GM19043 (cell line): Measurements from ENCODE around the gene TRAK1.

Source experiments
- ATAC-seq: cut with Tn5 transposase; IDR thresholded peaks from one replicate; pipeline ENCODE4 v1.9.1; 2021; ENCODE audit warnings: low read depth; ENCODE audit not compliant: unreplicated experiment

Gene TRAK1

GRCh38 chr3:42194943-42195510 lies 103.9 kb downstream of the TRAK1 start:
- no peak for ATAC-seq

- ATAC-seq, result peak; percentile 73
Measured at GRCh38 chr3:42195879-42196330, 104.7 kb downstream of the TRAK1 start.

DNA sequence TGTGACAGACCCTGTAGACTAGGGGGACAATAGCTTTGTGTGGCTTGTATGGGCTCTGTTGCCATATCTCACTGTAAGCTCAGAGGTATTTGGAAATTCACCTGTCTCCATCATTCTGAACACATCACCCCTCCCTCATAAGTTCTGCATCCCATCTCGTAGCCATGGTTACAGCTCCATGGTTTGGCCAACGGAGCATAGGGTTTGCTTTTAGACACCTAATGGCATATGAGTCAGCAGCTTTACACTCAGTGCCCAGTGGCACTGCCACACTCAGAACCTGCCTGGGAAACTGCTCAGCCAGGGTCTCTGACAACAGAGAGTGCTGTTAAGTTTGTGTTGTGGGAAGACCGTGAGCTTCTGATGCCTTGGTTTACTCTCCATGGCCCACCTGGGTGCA lies 107.6 kb downstream of the TRAK1 start:
- ATAC-seq, result no peak

DNA sequence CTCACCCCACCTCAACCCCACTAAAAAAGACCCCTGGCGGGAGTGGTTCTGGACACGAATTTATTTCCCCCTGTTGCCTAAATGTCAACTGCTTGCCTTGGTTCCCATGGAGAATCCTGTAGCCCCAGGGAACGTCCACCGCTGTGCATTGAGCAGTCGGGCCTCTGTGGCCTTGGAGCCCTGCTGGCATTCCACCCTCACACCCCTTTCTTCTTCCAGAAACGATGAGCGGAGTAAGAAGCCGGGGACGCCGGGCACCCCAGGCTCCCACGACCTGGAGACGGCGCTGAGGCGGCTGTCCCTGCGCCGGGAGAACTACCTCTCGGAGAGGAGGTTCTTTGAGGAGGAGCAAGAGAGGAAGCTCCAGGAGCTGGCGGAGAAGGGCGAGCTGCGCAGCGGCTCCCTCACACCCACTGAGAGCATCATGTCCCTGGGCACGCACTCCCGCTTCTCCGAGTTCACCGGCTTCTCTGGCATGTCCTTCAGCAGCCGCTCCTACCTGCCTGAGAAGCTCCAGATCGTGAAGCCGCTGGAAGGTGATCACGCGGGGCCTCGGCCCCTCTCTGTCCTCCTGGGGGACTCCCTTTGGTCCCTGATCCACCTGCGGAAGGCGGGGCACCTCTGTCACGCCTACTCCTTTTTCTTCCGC lies 111.2 kb downstream of the TRAK1 start:
- no peak for ATAC-seq

- no peak for ATAC-seq
Measured at GRCh38 chr3:42204867-42205599, 113.9 kb downstream of the TRAK1 start.

GRCh38 chr3:42205800-42206514 lies 114.8 kb downstream of the TRAK1 start:
- ATAC-seq, result peak; percentile 80

DNA sequence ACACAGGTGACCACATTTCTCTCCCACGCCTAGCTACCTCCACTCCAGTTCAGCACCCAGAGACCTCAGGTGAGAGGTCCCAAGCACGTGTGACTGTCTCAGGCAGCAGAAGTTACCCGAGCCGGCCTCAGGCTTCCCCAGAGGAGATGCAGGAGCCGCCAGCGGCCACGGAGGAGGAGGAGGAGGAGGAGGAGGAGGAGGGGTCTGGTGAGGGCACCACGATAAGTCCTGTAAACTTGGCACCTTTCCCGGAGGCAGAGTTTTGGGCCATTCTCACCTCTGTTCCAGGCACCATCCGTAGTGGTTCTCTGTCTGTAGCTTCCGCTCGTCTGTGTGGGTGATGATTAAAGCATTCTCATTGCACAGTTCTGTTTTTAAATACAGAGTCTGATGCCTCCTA lies 118.8 kb downstream of the TRAK1 start:
- ATAC-seq, result no peak

- no peak for ATAC-seq
Measured at GRCh38 chr3:42210726-42211125, 119.6 kb downstream of the TRAK1 start.

GRCh38 chr3:42213417-42213816 lies 122.3 kb downstream of the TRAK1 start:
- peak; percentile 42 for ATAC-seq

GRCh38 chr3:42214064-42214463 lies 122.9 kb downstream of the TRAK1 start:
- ATAC-seq, result no peak

GRCh38 chr3:42214565-42215283 lies 123.6 kb downstream of the TRAK1 start:
- peak; percentile 47 for ATAC-seq

DNA sequence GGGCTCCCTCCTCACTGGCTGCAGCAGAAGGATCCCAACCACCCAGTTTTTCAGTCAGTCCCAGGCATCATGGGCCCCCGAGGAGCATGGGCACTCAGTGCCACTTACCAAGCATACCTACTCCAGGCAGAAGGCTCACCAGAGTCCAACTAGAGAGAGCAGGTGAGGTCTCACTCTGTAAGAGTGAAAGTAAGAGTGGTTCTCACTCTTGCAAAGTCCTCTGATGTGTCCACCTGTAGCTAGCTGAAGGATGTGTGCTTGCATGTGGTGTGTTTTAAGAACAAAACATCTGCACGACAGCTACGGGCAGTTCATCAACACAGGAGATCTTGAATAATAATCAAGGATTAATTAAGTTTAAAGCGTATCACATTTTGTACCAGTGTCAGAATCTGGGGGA lies 125.1 kb downstream of the TRAK1 start:
- peak; percentile 76 for ATAC-seq

GRCh38 chr3:42216931-42217333 lies 125.8 kb downstream of the TRAK1 start:
- ATAC-seq, result no peak

GRCh38 chr3:42220436-42221121 lies 129.4 kb downstream of the TRAK1 start:
- no peak for ATAC-seq

DNA sequence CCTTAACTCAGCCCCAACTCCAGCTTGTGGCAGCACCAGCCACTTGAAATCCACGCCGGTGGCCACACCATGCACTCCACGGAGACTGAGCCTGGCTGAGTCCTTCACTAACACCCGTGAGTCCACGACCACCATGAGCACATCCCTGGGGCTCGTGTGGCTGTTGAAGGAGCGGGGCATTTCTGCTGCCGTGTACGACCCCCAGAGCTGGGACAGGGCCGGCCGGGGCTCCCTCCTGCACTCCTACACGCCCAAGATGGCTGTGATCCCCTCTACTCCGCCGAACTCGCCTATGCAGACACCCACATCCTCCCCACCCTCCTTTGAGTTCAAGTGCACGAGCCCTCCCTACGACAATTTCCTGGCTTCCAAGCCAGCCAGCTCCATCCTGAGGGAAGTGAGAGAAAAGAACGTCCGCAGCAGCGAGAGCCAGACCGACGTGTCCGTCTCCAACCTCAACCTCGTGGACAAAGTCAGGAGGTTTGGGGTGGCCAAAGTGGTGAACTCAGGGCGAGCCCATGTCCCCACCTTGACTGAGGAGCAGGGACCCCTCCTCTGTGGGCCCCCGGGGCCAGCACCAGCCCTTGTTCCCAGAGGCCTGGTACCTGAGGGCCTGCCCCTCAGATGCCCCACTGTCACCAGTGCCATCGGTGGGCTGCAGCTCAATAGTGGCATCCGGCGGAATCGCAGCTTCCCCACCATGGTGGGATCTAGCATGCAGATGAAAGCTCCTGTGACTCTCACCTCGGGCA lies 132.0 kb downstream of the TRAK1 start:
- ATAC-seq, result no peak

- no peak for ATAC-seq
Measured at GRCh38 chr3:42224178-42224577, 133.0 kb downstream of the TRAK1 start.

DNA sequence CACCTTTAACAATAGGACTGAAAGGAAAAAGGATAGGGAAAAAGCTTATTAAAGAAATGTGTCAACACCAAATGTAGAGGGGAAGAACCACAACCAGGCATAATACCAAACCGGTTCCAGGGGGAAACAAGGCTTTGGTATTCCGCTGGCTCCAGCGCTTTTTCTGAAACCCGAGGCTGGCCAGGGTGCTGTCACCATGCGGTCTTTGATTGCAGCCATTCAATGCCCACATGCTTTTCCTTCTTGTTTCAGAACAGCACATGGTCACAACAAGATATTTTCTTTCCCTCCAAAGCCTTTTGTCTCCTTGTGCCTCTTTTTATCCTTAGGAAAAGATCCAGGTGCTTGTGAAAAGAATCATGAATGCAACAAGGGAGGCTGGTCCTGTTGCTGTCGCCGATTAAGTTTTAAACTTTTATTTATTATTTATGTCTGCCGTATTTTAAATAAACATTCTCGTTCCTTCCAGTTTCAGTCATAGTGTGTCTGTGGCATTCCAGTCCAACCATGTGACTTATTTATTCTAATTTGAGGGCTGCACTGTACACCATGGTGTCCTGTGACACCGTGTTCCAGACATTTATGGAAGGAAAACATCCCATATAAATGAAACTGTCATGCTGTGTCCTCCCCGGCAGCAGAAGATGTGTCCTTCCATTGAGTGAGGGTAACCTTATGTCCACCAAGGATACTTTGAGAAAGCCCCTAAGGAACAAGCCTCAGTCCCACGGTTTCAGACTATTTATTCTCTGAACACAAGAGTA lies 133.7 kb downstream of the TRAK1 start:
- no peak for ATAC-seq

DNA sequence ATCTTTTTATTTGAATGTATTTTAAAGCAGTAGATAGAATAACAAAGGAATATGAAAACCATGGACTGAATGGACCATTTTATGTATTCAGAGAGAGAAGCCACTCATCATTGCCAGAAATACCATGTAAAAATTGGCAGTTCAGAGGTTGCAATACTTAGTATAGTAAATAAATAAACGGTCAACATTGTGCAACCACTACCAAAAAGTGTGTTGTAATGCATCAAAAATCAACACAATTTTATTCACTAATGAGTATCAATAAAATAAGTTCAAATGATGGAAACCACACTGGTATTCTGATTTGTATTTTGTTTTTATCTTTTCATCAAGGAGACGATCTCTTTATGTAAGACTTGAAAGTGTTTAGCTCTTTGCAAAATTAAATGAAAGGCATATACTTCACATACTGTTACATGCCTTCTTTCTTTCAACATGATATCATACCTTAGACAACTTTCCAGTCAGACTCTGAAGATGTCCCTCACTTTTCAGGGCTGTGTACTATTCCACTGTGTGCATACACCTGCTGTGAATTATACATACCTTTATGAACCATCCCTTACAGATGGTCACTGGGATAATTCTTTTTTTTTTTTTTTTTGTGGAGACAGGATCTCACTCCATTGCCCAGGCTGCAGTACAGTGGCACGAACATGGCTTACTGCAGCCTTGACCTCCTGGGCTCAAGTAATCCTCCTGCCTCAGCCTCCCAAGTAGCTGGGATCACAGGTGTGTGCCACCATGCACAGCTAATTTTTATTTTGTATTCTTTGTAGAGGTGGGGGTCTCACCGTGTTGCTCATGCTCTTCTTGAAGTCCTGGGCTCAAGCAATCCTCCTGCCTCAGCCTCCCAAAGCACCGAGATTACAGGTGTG lies 134.6 kb downstream of the TRAK1 start:
- ATAC-seq, result no peak
